ENCODE data around the gene COL12A1.

DNA sequence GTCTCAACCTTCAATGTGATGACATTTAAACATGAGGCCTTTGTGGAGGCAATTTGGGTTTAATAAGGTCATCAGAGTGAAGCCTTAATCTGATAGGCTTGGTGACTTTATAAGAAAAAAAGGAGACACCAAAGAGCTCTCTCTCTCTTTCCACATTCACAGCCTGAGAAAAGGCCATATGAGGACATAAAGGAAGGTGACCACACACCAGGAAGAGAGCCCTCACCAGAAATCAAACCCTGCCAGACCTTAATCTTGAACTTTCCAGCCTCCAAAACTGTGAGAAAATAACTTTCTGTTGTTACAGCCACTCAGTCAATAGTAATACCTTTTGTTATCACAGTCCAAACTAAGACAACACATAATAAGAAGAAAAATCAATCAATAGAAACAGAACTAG lies 47.7 kb downstream of the COL12A1 start:
- TF ChIP-seq CTCF (IDR thresholded peaks at IDR 0.05; ENCODE audit: extremely low read depth in 1 of 2, insufficient read depth in 1 of 2, low read depth in 1 of 2, low read length in 2 of 2) (no peak), POLR2A (IDR thresholded peaks at IDR 0.05; ENCODE audit: low read depth, low read length) (no peak), EZH2 (IDR thresholded peaks at IDR 0.05; ENCODE audit: borderline replicate concordance, low read depth, low read length, severe bottlenecking) (no peak), POLR2AphosphoS5 (IDR thresholded peaks at IDR 0.05; ENCODE audit: insufficient read depth, low read depth, low read length) (no peak), FOS (IDR thresholded peaks at IDR 0.05; ENCODE audit: borderline replicate concordance, insufficient read depth, low read length) (no peak), MYC (IDR thresholded peaks at IDR 0.05; ENCODE audit: low read depth, low read length) (no peak), GATA2 (IDR thresholded peaks at IDR 0.05; ENCODE audit: insufficient read depth, insufficient read length, low read depth, low read length) (no peak), JUN (IDR thresholded peaks at IDR 0.05; ENCODE audit: borderline replicate concordance, insufficient read depth, insufficient read length, low read depth) (no peak)
- TF ChIP-seq, protein P1, sequence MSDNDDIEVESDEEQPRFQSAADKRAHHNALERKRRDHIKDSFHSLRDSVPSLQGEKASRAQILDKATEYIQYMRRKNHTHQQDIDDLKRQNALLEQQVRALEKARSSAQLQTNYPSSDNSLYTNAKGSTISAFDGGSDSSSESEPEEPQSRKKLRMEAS (IDR thresholded peaks at IDR 0.05; ENCODE audit: insufficient read depth, insufficient read length): no peak

Data from endothelial cell of umbilical vein (primary cell).